Adipose tissue (tissue), 3 donors: ENCODE measurements around the gene KRT72. TPM values are rescaled to one million over a fixed set of nuclear protein-coding genes. Genes with fewer than 3 reads are reported as not detected.

ENCODE experiments used
- H3K27ac ChIP-seq: one replicate; pipeline ENCODE4 v1.5.1; 2013; ENCODE audit warnings: low read depth, low read length
- WGBS, 3 donors: extraction: QIAGEN DNeasy Blood & Tissue Kit; methylation state at CpG; one replicate each; pipeline ENCODE4 v1.1.7; 2013; 5-methylcytosine and 5-hydroxymethylcytosine counted together
- polyA plus RNA-seq, 3 donors: library from polyadenylated mRNA; stranded (reverse); fragments of 200-250 nt; gene quantifications; one replicate each; pipeline ENCODE4 v1.2.3, GENCODE V29; 2013
- donor health status: healthy with polysubstance abuse.
- donor health status: Bipolar disorder and iron deficiency.
- donor health status: healthy.

KRT72 gene
- polyA plus RNA-seq, 3 donors, result 0.13 to 0.34 (median 0.21) TPM

DNA sequence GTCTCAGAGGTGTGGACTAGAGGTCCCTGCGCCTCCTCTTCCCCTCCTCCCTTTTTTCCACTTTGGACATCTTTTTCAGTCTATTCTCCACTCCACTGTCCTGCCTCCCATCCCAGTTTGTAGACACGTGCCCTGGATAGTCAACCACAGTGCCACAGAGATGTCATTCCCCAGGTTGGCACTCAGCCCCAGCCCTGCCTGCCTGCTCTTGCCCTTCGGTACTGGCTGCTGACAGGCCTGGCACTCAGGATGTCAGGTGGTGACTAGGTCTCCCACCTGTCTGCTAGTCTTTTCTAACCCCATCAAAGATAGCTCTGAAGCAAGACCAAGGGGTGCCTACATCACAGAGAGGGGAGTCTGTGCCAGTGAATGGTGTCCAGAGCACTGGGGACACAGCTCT is 64.2 kb downstream of the KRT72 start:
- 67 to 86% (median 79%) methylated on average over 3 of the region's 3 CpGs for WGBS, 3 donors
- no peak overlapping the region for H3K27ac ChIP-seq

Other genes starting within 250 kb of the KRT72 start
- gene KRT85, start 234.0 kb downstream of the KRT72 start, polyA plus RNA-seq, result not detected
- gene KRT84, start 215.8 kb downstream of the KRT72 start, polyA plus RNA-seq, result not detected
- gene KRT82, start 195.1 kb downstream of the KRT72 start, polyA plus RNA-seq, result not detected
- under 1 TPM in 1 of 3 donors, not detected in 2; 0.11 TPM for gene KRT75, start 167.1 kb downstream of the KRT72 start, polyA plus RNA-seq
- under 1 TPM in 2 of 3 donors, not detected in 1; 0.05 to 0.85 TPM for gene KRT6B, start 149.3 kb downstream of the KRT72 start, polyA plus RNA-seq
- gene KRT6C, start 127.7 kb downstream of the KRT72 start, polyA plus RNA-seq, result under 1 TPM in 1 of 3 donors, not detected in 2; 0.56 TPM
- gene KRT6A, start 108.2 kb downstream of the KRT72 start, polyA plus RNA-seq, result 1 to 10 TPM in 1 of 3 donors, under 1 TPM in 1, not detected in 1; 0.43 to 9.1 TPM
- 10 to 100 TPM in 1 of 3 donors, 1 to 10 TPM in 1, under 1 TPM in 1; 0.99 to 12.1 (median 1.8) TPM for gene KRT5, start 81.1 kb downstream of the KRT72 start, polyA plus RNA-seq
- gene KRT71, start 48.3 kb downstream of the KRT72 start, polyA plus RNA-seq, result not detected
- not detected for gene KRT74, start 27.6 kb downstream of the KRT72 start, polyA plus RNA-seq
- under 1 TPM in 2 of 3 donors, not detected in 1; 0.07 to 0.09 TPM for gene KRT73, start 17.1 kb upstream of the KRT72 start, polyA plus RNA-seq
- gene KRT2, start 50.7 kb upstream of the KRT72 start, polyA plus RNA-seq, result not detected
- gene KRT1, start 78.9 kb upstream of the KRT72 start, polyA plus RNA-seq, result not detected
- gene KRT77, start 102.1 kb upstream of the KRT72 start, polyA plus RNA-seq, result under 1 TPM in 2 of 3 donors, not detected in 1; 0.01 to 0.08 TPM
- not detected for gene KRT76, start 175.9 kb upstream of the KRT72 start, polyA plus RNA-seq
- not detected for gene KRT3, start 194.7 kb upstream of the KRT72 start, polyA plus RNA-seq
- gene KRT4, start 212.7 kb upstream of the KRT72 start, polyA plus RNA-seq, result 10 to 100 TPM in 1 of 3 donors, 1 to 10 TPM in 1, under 1 TPM in 1; 0.45 to 20.6 (median 1.2) TPM
- 1 to 10 TPM in 2 of 3 donors, under 1 TPM in 1; 0.26 to 6.1 (median 1.0) TPM for gene KRT79, start 232.8 kb upstream of the KRT72 start, polyA plus RNA-seq
- gene KRT78, start 247.5 kb upstream of the KRT72 start, polyA plus RNA-seq, result under 1 TPM in 2 of 3 donors, not detected in 1; 0.12 to 0.98 TPM